Cerebellar cortex (tissue), 1 donor: ENCODE measurements around the gene SPACA4.
"Not testable (repeated sequence)": the region's sequence is repeated elsewhere in the genome, so short reads cannot be mapped to it uniquely, and the experiment has no call there.

Experiments
- DNase-seq: peaks from one replicate; pipeline ENCODE4 v3.0.0-alpha.2; 2015; ENCODE audit warnings: low spot score

Gene SPACA4

GRCh38 chr19:48606463-48607358, at the start of gene SPACA4:
SPACA4 (plus strand) TSS chr19:48606742; CDS start chr19:48606979, 237 bp downstream.
- no peak for DNase-seq

GRCh38 chr19:48556825-48557224, 49.7 kb upstream of the SPACA4 start:
- DNase-seq = no peak

- peak; percentile 43 for DNase-seq
Observed at GRCh38 chr19:48558018-48558684, 48.4 kb upstream of the SPACA4 start.

GRCh38 chr19:48560095-48560530, 46.4 kb upstream of the SPACA4 start:
- peak; percentile 39 for DNase-seq

- no peak for DNase-seq
Observed at GRCh38 chr19:48561412-48561811, 45.1 kb upstream of the SPACA4 start.

- DNase-seq = no peak
Observed at GRCh38 chr19:48565090-48565489, 41.5 kb upstream of the SPACA4 start.

GRCh38 chr19:48568345-48568886, 38.1 kb upstream of the SPACA4 start:
- peak; percentile 68 for DNase-seq

GRCh38 chr19:48569814-48570213, 36.7 kb upstream of the SPACA4 start:
- peak; percentile 74 for DNase-seq

- no peak for DNase-seq
Observed at GRCh38 chr19:48571378-48572162, 35.0 kb upstream of the SPACA4 start.

- no peak for DNase-seq
Observed at GRCh38 chr19:48573163-48573505, 33.4 kb upstream of the SPACA4 start.

- DNase-seq = no peak
Observed at GRCh38 chr19:48575931-48576622, 30.5 kb upstream of the SPACA4 start.

GRCh38 chr19:48577908-48578307, 28.6 kb upstream of the SPACA4 start:
- not testable (repeated sequence) for DNase-seq

GRCh38 chr19:48578891-48579290, 27.7 kb upstream of the SPACA4 start:
- DNase-seq = no peak

- DNase-seq = no peak
Observed at GRCh38 chr19:48582168-48582567, 24.4 kb upstream of the SPACA4 start.

GRCh38 chr19:48587387-48587786, 19.2 kb upstream of the SPACA4 start:
- no peak for DNase-seq

- DNase-seq = peak; percentile 76
Observed at GRCh38 chr19:48588670-48589401, 17.7 kb upstream of the SPACA4 start.

- no peak for DNase-seq
Observed at GRCh38 chr19:48591021-48591420, 15.5 kb upstream of the SPACA4 start.

GRCh38 chr19:48595171-48595570, 11.4 kb upstream of the SPACA4 start:
- DNase-seq = no peak

GRCh38 chr19:48595833-48596232, 10.7 kb upstream of the SPACA4 start:
- DNase-seq = no peak

- no peak for DNase-seq
Observed at GRCh38 chr19:48596237-48596636, 10.3 kb upstream of the SPACA4 start.
